SK-N-SH (cell line): ENCODE measurements around the gene IL1R2. TPM values are rescaled to one million over a fixed set of nuclear protein-coding genes. Genes with fewer than 3 reads are reported as not detected.

Experiments
- CTCF ChIA-PET: fragments of 300-600, 350-600 bp; formaldehyde crosslinking; extraction: SDS; loops from one replicate; lab custom pipeline; 2021; lab: Yijun Ruan, JAX
- POLR2A ChIA-PET: fragments of 350-600 bp; sonication (Branson Sonifier 250); formaldehyde crosslinking; extraction: SDS; loops from one replicate; lab custom pipeline; 2020; ENCODE audit warnings: antibody characterized with exemption, inconsistent platforms; lab: Yijun Ruan, JAX
- DNase-seq: peaks from one replicate; pipeline ENCODE4 v3.0.0; 2012
- H2AFZ ChIP-seq: fragments of 200-600 bp; sonication (generic); 2 replicates; pipeline ENCODE4 v1.8.1; 2016; ENCODE audit warnings: antibody characterized with exemption, mild to moderate bottlenecking, low read depth
- H3F3A ChIP-seq: fragments of 200-600 bp; sonication (generic); replicated peaks from 2 replicates; pipeline ENCODE3; 2016; ENCODE audit warnings: antibody characterized with exemption, mild to moderate bottlenecking; ENCODE audit not compliant: insufficient read depth
- H3K27ac ChIP-seq, 2 experiments: fragments of 200-500 bp in 1 of 2; fragments of 200-600 bp in 1 of 2; sonication (Bioruptor generic) in 1 of 2; sonication (generic), shearing (Covaris generic) in 1 of 2; 2 replicates each; pipeline versions ENCODE4 v1.5.1 to v1.6.1; 2014 to 2016; ENCODE audit warnings: low read depth in 2 of 2, inconsistent platforms in 1 of 2, low read length in 1 of 2, mild to moderate bottlenecking in 1 of 2, mixed read lengths in 1 of 2
- H3K27me3 ChIP-seq: fragments of 200-600 bp; sonication (generic), shearing (Covaris generic); 2 replicates; pipeline ENCODE4 v1.6.1; 2016; ENCODE audit warnings: mixed run types; ENCODE audit not compliant: insufficient read depth
- H3K36me3 ChIP-seq, 2 experiments: fragments of 200-500 bp in 1 of 2; fragments of 200-600 bp in 1 of 2; sonication (Bioruptor generic) in 1 of 2; sonication (generic) in 1 of 2; replicated peaks in 1 of 2; 2 replicates each; pipeline versions ENCODE3 to v1.5.1; 2014 to 2016; ENCODE audit warnings: low read length in 1 of 2, mild to moderate bottlenecking in 1 of 2; ENCODE audit not compliant: insufficient read depth in 2 of 2, control insufficient read depth in 1 of 2
- H3K4me1 ChIP-seq, 2 experiments: fragments of 200-500 bp in 1 of 2; fragments of 200-600 bp in 1 of 2; sonication (Bioruptor generic) in 1 of 2; sonication (generic), shearing (Covaris generic) in 1 of 2; 2 replicates each; pipeline versions ENCODE4 v1.5.1 to v1.6.1; 2014 to 2016; ENCODE audit warnings: low read depth in 1 of 2, low read length in 1 of 2, mixed run types in 1 of 2; ENCODE audit not compliant: insufficient read depth in 2 of 2, control insufficient read depth in 1 of 2
- H3K4me2 ChIP-seq: fragments of 200-600 bp; sonication (generic), shearing (Covaris generic); 2 replicates; pipeline ENCODE4 v1.6.1; 2017; ENCODE audit warnings: mixed run types
- H3K4me3 ChIP-seq, 2 experiments: fragments of 200-500 bp in 1 of 2; fragments of 200-600 bp in 1 of 2; sonication (Bioruptor generic) in 1 of 2; sonication (generic), shearing (Covaris generic) in 1 of 2; 2 replicates each; pipeline versions ENCODE4 v1.5.1 to v1.8.1; 2014 to 2016; ENCODE audit warnings: low read depth in 2 of 2, inconsistent platforms in 1 of 2, low read length in 1 of 2, mild to moderate bottlenecking in 1 of 2, mixed read lengths in 1 of 2, moderate library complexity in 1 of 2
- H3K79me2 ChIP-seq: fragments of 200-600 bp; sonication (generic); 2 replicates; pipeline ENCODE4 v1.8.1; 2017; ENCODE audit warnings: mild to moderate bottlenecking; ENCODE audit not compliant: insufficient read depth
- H3K9ac ChIP-seq: fragments of 200-600 bp; sonication (generic); 2 replicates; pipeline ENCODE4 v1.6.1; 2017; ENCODE audit warnings: mixed run types
- H3K9me2 ChIP-seq: fragments of 200-600 bp; sonication (generic); 2 replicates; pipeline ENCODE4 v1.6.1; 2017; ENCODE audit warnings: mixed run types
- H3K9me3 ChIP-seq: fragments of 200-600 bp; sonication (generic); 2 replicates; pipeline ENCODE4 v1.6.1; 2017; ENCODE audit warnings: mixed run types, mild to moderate bottlenecking, moderate library complexity
- H4K20me1 ChIP-seq: fragments of 200-600 bp; sonication (generic); 2 replicates; pipeline ENCODE4 v1.6.1; 2017; ENCODE audit warnings: mild to moderate bottlenecking, mixed run types; ENCODE audit not compliant: insufficient read depth
- CHD2 ChIP-seq: fragments of 150-350 bp; IDR thresholded peaks from 2 replicates; pipeline ENCODE4 v1.6.1; 2018; ENCODE audit warnings: low read length; ENCODE audit not compliant: partially characterized antibody
- ELF1 ChIP-seq: IDR thresholded peaks from 2 replicates; pipeline ENCODE4 v1.4.0; 2012
- EZH2phosphoT487 ChIP-seq: fragments of 200-600 bp; sonication (generic); IDR thresholded peaks from 2 replicates; pipeline ENCODE4 v1.6.1; 2017; ENCODE audit warnings: low read depth, mixed run types, mild to moderate bottlenecking, antibody characterized with exemption, moderate library complexity, borderline replicate concordance
- FOSL2 ChIP-seq: IDR thresholded peaks from 2 replicates; pipeline ENCODE4 v1.4.0; 2012; ENCODE audit warnings: low read depth, mild to moderate bottlenecking, moderate library complexity, borderline replicate concordance
- GATA2 ChIP-seq: sonication (generic); formaldehyde crosslinking; IDR thresholded peaks from 2 replicates; pipeline ENCODE4 v1.5.0; 2020; ENCODE audit warnings: mild to moderate bottlenecking, missing genetic modification reagents
- JUND ChIP-seq: IDR thresholded peaks from 2 replicates; pipeline ENCODE4 v1.4.0; 2012
- NFIC ChIP-seq: IDR thresholded peaks from 2 replicates; pipeline ENCODE4 v1.4.0; 2012; ENCODE audit warnings: borderline replicate concordance
- POLR2AphosphoS5 ChIP-seq: IDR thresholded peaks from 2 replicates; pipeline ENCODE4 v1.6.1; 2012; ENCODE audit warnings: low read depth, low read length
- RAD21 ChIP-seq: IDR thresholded peaks from 2 replicates; pipeline ENCODE4 v1.6.1; 2012; ENCODE audit warnings: mild to moderate bottlenecking, low read length
- RXRA ChIP-seq: IDR thresholded peaks from 2 replicates; pipeline ENCODE4 v1.4.0; 2012; ENCODE audit warnings: low read depth, mild to moderate bottlenecking, borderline replicate concordance
- SIN3A ChIP-seq: IDR thresholded peaks from 2 replicates; pipeline ENCODE4 v1.6.1; 2012; ENCODE audit warnings: low read depth, mild to moderate bottlenecking, low read length, moderate library complexity, borderline replicate concordance
- SMC3 ChIP-seq: IDR thresholded peaks from 2 replicates; pipeline ENCODE4 v1.6.1; 2012; ENCODE audit warnings: low read depth, low read length, improper control_type of control experiment
- TCF12 ChIP-seq: IDR thresholded peaks from 2 replicates; pipeline ENCODE4 v1.4.0; 2012
- TEAD4 ChIP-seq: IDR thresholded peaks from 2 replicates; pipeline ENCODE4 v1.4.0; 2012; ENCODE audit warnings: mild to moderate bottlenecking, borderline replicate concordance; ENCODE audit not compliant: insufficient read depth
- WGBS: methylation state at CpG from one replicate; pipeline ENCODE4 v1.1.6; 2017; ENCODE audit warnings: low lambda C conversion rate; 5-methylcytosine and 5-hydroxymethylcytosine counted together
- polyA plus RNA-seq, 3 experiments: library from polyadenylated mRNA; depleted of rRNA; stranded (reverse); fragments of >200 nt; gene quantifications; 2 replicates each; pipeline ENCODE4 v1.2.3, GENCODE V29; 2012
- TF ChIP-seq, protein P1 (sequence below): IDR thresholded peaks from 2 replicates; pipeline ENCODE4 v1.4.0; 2012; ENCODE audit warnings: low read depth
- TF ChIP-seq, protein P2 (sequence below): fragments of 200-600 bp; sonication (generic); IDR thresholded peaks from 2 replicates; pipeline ENCODE4 v1.6.1; 2017; ENCODE audit warnings: antibody characterized with exemption, mild to moderate bottlenecking, moderate library complexity
- TF ChIP-seq, protein P3 (sequence below): IDR thresholded peaks from 2 replicates; pipeline ENCODE4 v1.6.1; 2012; ENCODE audit warnings: mild to moderate bottlenecking, low read depth, low read length, moderate library complexity

Gene IL1R2
- polyA plus RNA-seq, 1 of the 3 experiments (the other 2 are of a cell fraction) = 0.16 TPM

DNA sequence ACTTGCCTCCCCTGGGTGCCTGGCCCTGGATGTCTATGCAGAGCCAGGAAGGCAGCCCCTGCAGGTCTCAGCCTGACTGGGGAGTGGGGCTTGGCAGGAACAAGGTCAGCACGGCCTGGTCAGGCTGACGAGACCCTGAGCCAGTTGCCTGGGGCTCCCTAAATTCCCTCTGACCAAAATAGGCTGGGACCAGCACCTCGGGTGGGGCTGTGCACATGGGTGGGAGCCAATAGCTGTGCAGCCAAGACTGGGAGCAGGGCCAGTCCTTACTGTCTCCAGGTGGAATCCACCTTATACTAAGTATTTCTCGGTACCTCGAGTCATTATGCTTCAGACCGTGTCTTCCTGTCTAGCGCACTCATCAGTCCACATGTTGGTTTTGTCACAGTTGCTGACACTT is 11.4 kb upstream of the IL1R2 start:
- Histone ChIP-seq H3F3A (no peaks in the 10 kb centered on the region), H3K4me2 (no peak overlapping the region), H4K20me1 (no peaks in the 10 kb centered on the region), H3K27ac (no peak overlapping the region), H3K9me3 (no peaks in the 10 kb centered on the region), H3K36me3 (no peaks in the 10 kb centered on the region), H3K79me2 (no peaks in the 10 kb centered on the region), H3K9me2 (no peaks in the 10 kb centered on the region), H2AFZ (no peak overlapping the region), H3K4me3 (no peak overlapping the region), H3K27me3 (no peaks in the 10 kb centered on the region; the same call in 1 of the 2 replicates), H3K4me1 (no peaks in the 10 kb centered on the region; a peak in 1 of 4 replicates), H3K9ac (no peak overlapping the region)
- CTCF ChIA-PET = no interaction called here
- DNase-seq = no peak
- TF ChIP-seq GATA2 (CRISPR knock-in tag) = no peak
- TF ChIP-seq SIN3A = no peak
- TF ChIP-seq TCF12 = no peak
- TF ChIP-seq RXRA = no peak
- no peak for TF ChIP-seq SMC3
- TF ChIP-seq, protein P1, sequence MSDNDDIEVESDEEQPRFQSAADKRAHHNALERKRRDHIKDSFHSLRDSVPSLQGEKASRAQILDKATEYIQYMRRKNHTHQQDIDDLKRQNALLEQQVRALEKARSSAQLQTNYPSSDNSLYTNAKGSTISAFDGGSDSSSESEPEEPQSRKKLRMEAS = no peak
- no peak for TF ChIP-seq CHD2
- no peak for TF ChIP-seq JUND
- TF ChIP-seq, protein P2, sequence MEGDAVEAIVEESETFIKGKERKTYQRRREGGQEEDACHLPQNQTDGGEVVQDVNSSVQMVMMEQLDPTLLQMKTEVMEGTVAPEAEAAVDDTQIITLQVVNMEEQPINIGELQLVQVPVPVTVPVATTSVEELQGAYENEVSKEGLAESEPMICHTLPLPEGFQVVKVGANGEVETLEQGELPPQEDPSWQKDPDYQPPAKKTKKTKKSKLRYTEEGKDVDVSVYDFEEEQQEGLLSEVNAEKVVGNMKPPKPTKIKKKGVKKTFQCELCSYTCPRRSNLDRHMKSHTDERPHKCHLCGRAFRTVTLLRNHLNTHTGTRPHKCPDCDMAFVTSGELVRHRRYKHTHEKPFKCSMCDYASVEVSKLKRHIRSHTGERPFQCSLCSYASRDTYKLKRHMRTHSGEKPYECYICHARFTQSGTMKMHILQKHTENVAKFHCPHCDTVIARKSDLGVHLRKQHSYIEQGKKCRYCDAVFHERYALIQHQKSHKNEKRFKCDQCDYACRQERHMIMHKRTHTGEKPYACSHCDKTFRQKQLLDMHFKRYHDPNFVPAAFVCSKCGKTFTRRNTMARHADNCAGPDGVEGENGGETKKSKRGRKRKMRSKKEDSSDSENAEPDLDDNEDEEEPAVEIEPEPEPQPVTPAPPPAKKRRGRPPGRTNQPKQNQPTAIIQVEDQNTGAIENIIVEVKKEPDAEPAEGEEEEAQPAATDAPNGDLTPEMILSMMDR = no peak
- TF ChIP-seq, protein P3, sequence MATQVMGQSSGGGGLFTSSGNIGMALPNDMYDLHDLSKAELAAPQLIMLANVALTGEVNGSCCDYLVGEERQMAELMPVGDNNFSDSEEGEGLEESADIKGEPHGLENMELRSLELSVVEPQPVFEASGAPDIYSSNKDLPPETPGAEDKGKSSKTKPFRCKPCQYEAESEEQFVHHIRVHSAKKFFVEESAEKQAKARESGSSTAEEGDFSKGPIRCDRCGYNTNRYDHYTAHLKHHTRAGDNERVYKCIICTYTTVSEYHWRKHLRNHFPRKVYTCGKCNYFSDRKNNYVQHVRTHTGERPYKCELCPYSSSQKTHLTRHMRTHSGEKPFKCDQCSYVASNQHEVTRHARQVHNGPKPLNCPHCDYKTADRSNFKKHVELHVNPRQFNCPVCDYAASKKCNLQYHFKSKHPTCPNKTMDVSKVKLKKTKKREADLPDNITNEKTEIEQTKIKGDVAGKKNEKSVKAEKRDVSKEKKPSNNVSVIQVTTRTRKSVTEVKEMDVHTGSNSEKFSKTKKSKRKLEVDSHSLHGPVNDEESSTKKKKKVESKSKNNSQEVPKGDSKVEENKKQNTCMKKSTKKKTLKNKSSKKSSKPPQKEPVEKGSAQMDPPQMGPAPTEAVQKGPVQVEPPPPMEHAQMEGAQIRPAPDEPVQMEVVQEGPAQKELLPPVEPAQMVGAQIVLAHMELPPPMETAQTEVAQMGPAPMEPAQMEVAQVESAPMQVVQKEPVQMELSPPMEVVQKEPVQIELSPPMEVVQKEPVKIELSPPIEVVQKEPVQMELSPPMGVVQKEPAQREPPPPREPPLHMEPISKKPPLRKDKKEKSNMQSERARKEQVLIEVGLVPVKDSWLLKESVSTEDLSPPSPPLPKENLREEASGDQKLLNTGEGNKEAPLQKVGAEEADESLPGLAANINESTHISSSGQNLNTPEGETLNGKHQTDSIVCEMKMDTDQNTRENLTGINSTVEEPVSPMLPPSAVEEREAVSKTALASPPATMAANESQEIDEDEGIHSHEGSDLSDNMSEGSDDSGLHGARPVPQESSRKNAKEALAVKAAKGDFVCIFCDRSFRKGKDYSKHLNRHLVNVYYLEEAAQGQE = no peak
- no peak for TF ChIP-seq RAD21
- TF ChIP-seq NFIC = no peak
- no peak for TF ChIP-seq POLR2AphosphoS5
- TF ChIP-seq ELF1 = no peak
- TF ChIP-seq TEAD4 = no peak
- no peak for TF ChIP-seq FOSL2
- no peak for TF ChIP-seq EZH2phosphoT487
- WGBS = 75% methylated on average over 4 of the region's 7 CpGs
- POLR2A ChIA-PET = no interaction called here
